HepG2 (cell line): ENCODE data around the gene WDR26. TPM values are rescaled to one million over a fixed set of nuclear protein-coding genes. Genes with fewer than 3 reads are reported as not detected.

Experiments
- ATAC-seq: fragments of 200-7000 bp; cut with Tn5 transposase; 3 replicates; pipeline ENCODE4 v1.9.1; 2020; ENCODE audit warnings: mild to moderate bottlenecking, moderate library complexity
- BruUV-seq: library from RNA; stranded (reverse); fragments of 400-500 nt; replicated peaks from 2 replicates; lab custom pipeline; 2021; lab: Mats Ljungman, UMichigan
- CTCF ChIA-PET: fragments of 300-600 bp; formaldehyde crosslinking; extraction: SDS; loops from one replicate; lab custom pipeline; 2021; ENCODE audit warnings: low total read pairs, inconsistent platforms, low intra/inter-chr PET ratio; lab: Yijun Ruan, JAX
- POLR2A ChIA-PET: fragments of 350-600 bp; sonication (Branson Sonifier 250); formaldehyde crosslinking; loops from one replicate; lab custom pipeline; 2020; ENCODE audit warnings: antibody characterized with exemption, inconsistent platforms; lab: Yijun Ruan, JAX
- DNase-seq: peaks from one replicate; pipeline ENCODE4 v3.0.0-alpha.2; 2015; ENCODE audit warnings: low spot score
- FAIRE-seq: peaks from 3 replicates; lab custom pipeline; 2011; peaks lifted over from hg19 to GRCh38; lab: Jason Lieb, UNC
- H2AFZ ChIP-seq: one replicate; pipeline ENCODE4 v1.6.1; 2011; ENCODE audit warnings: low read length, inconsistent platforms
- H3K27ac ChIP-seq: fragments of 300-600 bp; 3 replicates; pipeline ENCODE4 v1.8.0; 2011; ENCODE audit warnings: mixed run types, mild to moderate bottlenecking, mixed read lengths, low read length, inconsistent platforms; ENCODE audit not compliant: insufficient read depth; ENCODE audit errors: extremely low read length
- H3K27me3 ChIP-seq, 2 experiments: fragments of 200-600 bp in 1 of 2; 2 replicates in 1 of 2; 3 replicates in 1 of 2; pipeline versions ENCODE4 v1.6.0 to v1.8.0; 2011; ENCODE audit warnings: low read length in 2 of 2, mild to moderate bottlenecking in 2 of 2, moderate library complexity in 2 of 2, inconsistent platforms in 1 of 2; ENCODE audit not compliant: insufficient read depth in 2 of 2, control insufficient read depth in 1 of 2
- H3K36me3 ChIP-seq, 2 experiments: fragments of 200-600 bp in 1 of 2; replicated peaks in 1 of 2; 2 replicates in 1 of 2; 3 replicates in 1 of 2; pipeline versions ENCODE4 v1.5.1 to v1.8.0; 2011; ENCODE audit warnings: low read length in 2 of 2, inconsistent platforms in 1 of 2; ENCODE audit not compliant: insufficient read depth in 2 of 2, control insufficient read depth in 1 of 2
- H3K4me1 ChIP-seq: 2 replicates; pipeline ENCODE4 v1.5.1; 2012; ENCODE audit warnings: low read length, inconsistent platforms; ENCODE audit not compliant: insufficient read depth
- H3K4me2 ChIP-seq: 2 replicates; pipeline ENCODE4 v1.6.0; 2011; ENCODE audit warnings: low read depth, low read length, inconsistent platforms
- H3K4me3 ChIP-seq, 3 experiments: fragments of 200-600 bp in 1 of 3; sonication (generic), shearing (Covaris generic) in 1 of 3; replicated peaks in 1 of 3; 2 replicates each; pipeline ENCODE4 v1.5.1; 2011 to 2016; ENCODE audit warnings: low read length in 3 of 3, inconsistent platforms in 2 of 3, low read depth in 2 of 3, mild to moderate bottlenecking in 2 of 3, control low read depth in 1 of 3, mixed read lengths in 1 of 3; ENCODE audit not compliant: insufficient read depth in 1 of 3
- H3K79me2 ChIP-seq: one replicate; pipeline ENCODE4 v1.6.1; 2011; ENCODE audit warnings: low read length, inconsistent platforms; ENCODE audit not compliant: insufficient read depth
- H3K9ac ChIP-seq: 2 replicates; pipeline ENCODE4 v1.6.0; 2011; ENCODE audit warnings: mild to moderate bottlenecking, low read depth, low read length, inconsistent platforms; ENCODE audit not compliant: insufficient read depth
- H3K9me3 ChIP-seq: 2 replicates; pipeline ENCODE4 v1.5.1; 2012; ENCODE audit warnings: mild to moderate bottlenecking, low read length
- H4K20me1 ChIP-seq: 2 replicates; pipeline ENCODE4 v1.6.0; 2011; ENCODE audit warnings: inconsistent platforms, mild to moderate bottlenecking, low read length, moderate library complexity; ENCODE audit not compliant: insufficient read depth
- IRF2 ChIP-seq: IDR thresholded peaks from 2 replicates; pipeline ENCODE4 v1.6.1; 2018; ENCODE audit warnings: missing genetic modification reagents, missing compliant biosample characterization
- RBM22 ChIP-seq: fragments of 200-400 bp; formaldehyde crosslinking; optimal IDR thresholded peaks from 2 replicates; pipeline ENCODE3; 2017; ENCODE audit warnings: mild to moderate bottlenecking, low read length, moderate library complexity
- SOX6 ChIP-seq, 2 experiments: fragments of 450-650 bp in 1 of 2; sonication (generic) in 1 of 2; formaldehyde crosslinking in 1 of 2; IDR thresholded peaks; 2 replicates each; pipeline versions ENCODE4 v1.4.0 to v1.6.1; 2017 to 2020; ENCODE audit warnings: antibody characterized with exemption in 1 of 2, mild to moderate bottlenecking in 1 of 2, missing genetic modification reagents in 1 of 2
- ZNF12 ChIP-seq: sonication (generic); formaldehyde crosslinking; IDR thresholded peaks from 2 replicates; pipeline ENCODE4 v1.5.0; 2020; ENCODE audit warnings: missing genetic modification reagents
- ZNF34 ChIP-seq: sonication (generic); formaldehyde crosslinking; IDR thresholded peaks from 2 replicates; pipeline ENCODE4 v1.4.0; 2020; ENCODE audit warnings: mild to moderate bottlenecking, missing genetic modification reagents, borderline replicate concordance
- ZNF780A ChIP-seq: sonication (generic); formaldehyde crosslinking; IDR thresholded peaks from 2 replicates; pipeline ENCODE4 v1.8.0; 2022; ENCODE audit warnings: mild to moderate bottlenecking, missing genetic modification reagents, moderate library complexity
- ZNF83 ChIP-seq: sonication (generic); formaldehyde crosslinking; IDR thresholded peaks from 2 replicates; pipeline ENCODE4 v1.4.0; 2020; ENCODE audit warnings: missing genetic modification reagents, mild to moderate bottlenecking, borderline replicate concordance
- WGBS: methylation state at CpG from one replicate; pipeline ENCODE4 v1.1.6; 2017; ENCODE audit warnings: low lambda C conversion rate; 5-methylcytosine and 5-hydroxymethylcytosine counted together
- in situ Hi-C: cut with HindIII; loops from 2 replicates; pipeline ENCODE4 v1.10.0; 2017; ENCODE audit warnings: low pct_unique_long_range_greater_than_20kb; ENCODE audit not compliant: extremely low pct_ligation_motif_present
- intact Hi-C: fragments of 100-400 bp; cut with micrococcal nuclease; formaldehyde crosslinking; loops from one replicate; pipeline ENCODE4 v1.10.0; 2022; ENCODE audit not compliant: unreplicated experiment
- polyA plus RNA-seq, 8 experiments: library from polyadenylated mRNA; depleted of rRNA in 3 of 8; stranded (reverse) in 7 of 8; unstranded in 1 of 8; fragments of >200 nt; fragmentation: Illumina TruSeq in 4 of 8; extraction: Trizol in 4 of 8; gene quantifications; 2 replicates each; pipeline versions ENCODE4 v1.2.1 to v1.2.3, GENCODE V29; 2011 to 2016; ENCODE audit warnings: low read depth in 4 of 8, missing spikeins in 1 of 8, mixed read lengths in 1 of 8; ENCODE audit not compliant: insufficient read depth in 1 of 8
- total RNA-seq, 5 experiments: library from RNA; depleted of rRNA; stranded (reverse); fragments of >200 nt; fragmentation: Illumina TruSeq; extraction: Trizol; gene quantifications; 2 replicates each; pipeline ENCODE4 v1.2.3, GENCODE V29; 2016; ENCODE audit warnings: low read depth in 1 of 5
- TF ChIP-seq, protein P1 (sequence below): sonication (generic); formaldehyde crosslinking; IDR thresholded peaks from 2 replicates; pipeline ENCODE4 v1.4.0; 2020; ENCODE audit warnings: missing genetic modification reagents
- TF ChIP-seq, protein P2 (sequence below): IDR thresholded peaks from 2 replicates; pipeline ENCODE4 v1.6.1; 2016; ENCODE audit warnings: missing genetic modification reagents, missing compliant biosample characterization
- TF ChIP-seq, protein P3 (sequence below): IDR thresholded peaks from 2 replicates; pipeline ENCODE4 v1.6.1; 2016
- TF ChIP-seq, protein P4 (sequence below): sonication (generic); formaldehyde crosslinking; IDR thresholded peaks from 2 replicates; pipeline ENCODE4 v1.9.0; 2021; ENCODE audit warnings: missing genetic modification reagents, borderline replicate concordance
- TF ChIP-seq, protein P5 (sequence below): sonication (generic); formaldehyde crosslinking; IDR thresholded peaks from 2 replicates; pipeline ENCODE4 v1.4.0; 2020; ENCODE audit warnings: missing genetic modification reagents, borderline replicate concordance

WDR26 gene
- total and polyA plus RNA-seq, 2 of the 13 experiments (the other 11 are each of a cell fraction or from before 2014, with no cell fraction given): 13.2 to 23.7 TPM

DNA sequence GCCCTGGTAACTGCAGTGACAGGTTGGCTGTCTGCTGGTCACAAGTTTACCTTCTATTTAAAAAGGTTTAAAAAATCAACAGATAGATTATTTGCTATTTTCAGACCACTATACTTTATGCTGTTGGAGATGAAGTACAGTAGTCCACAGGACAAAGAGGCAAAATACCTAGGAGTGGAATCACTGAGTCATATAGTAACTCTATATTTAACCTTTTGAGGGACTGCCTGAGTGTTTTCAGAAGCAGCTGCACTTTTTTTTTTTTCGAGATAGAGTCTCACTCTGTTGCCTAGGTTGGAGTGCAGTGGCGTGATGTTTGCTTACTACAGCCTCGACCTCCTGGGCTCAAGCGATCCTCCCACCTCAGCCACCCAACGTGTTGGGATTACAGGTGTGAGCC is 66.2 kb downstream of the WDR26 start (continued):
- no peak for TF ChIP-seq SOX6 (IDR thresholded peaks at IDR 0.05)
- no peak for TF ChIP-seq SOX6 (CRISPR knock-in tag; IDR thresholded peaks at IDR 0.05)
- TF ChIP-seq, all 625 proteins: peak for 0

DNA sequence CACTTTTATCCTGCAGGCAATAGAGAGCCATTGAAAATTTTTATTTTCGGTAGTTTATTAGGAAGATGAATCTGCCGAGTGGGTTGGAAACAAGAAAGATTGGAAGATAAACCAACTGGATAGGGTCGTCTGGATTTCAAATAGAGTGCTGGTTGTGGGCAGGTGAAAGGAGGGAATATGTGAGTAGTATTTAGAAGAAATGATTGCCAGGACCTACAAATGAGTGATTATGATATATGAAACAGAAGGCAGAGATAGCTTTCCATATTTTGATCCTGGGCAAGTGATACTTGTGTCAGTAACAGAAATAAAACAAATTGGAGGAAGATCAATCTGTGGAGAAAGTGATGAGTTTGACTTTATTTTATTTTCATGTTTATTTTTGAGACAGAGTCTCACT is 75.4 kb downstream of the WDR26 start:
- no peak overlapping the region for H3K4me3 ChIP-seq
- no peak for TF ChIP-seq IRF2 (CRISPR knock-in tag)
- TF ChIP-seq ZNF83 (CRISPR knock-in tag): no peak
- TF ChIP-seq, protein P1, sequence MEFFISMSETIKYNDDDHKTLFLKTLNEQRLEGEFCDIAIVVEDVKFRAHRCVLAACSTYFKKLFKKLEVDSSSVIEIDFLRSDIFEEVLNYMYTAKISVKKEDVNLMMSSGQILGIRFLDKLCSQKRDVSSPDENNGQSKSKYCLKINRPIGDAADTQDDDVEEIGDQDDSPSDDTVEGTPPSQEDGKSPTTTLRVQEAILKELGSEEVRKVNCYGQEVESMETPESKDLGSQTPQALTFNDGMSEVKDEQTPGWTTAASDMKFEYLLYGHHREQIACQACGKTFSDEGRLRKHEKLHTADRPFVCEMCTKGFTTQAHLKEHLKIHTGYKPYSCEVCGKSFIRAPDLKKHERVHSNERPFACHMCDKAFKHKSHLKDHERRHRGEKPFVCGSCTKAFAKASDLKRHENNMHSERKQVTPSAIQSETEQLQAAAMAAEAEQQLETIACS (CRISPR knock-in tag): no peak
- no peak for TF ChIP-seq ZNF12 (CRISPR knock-in tag)
- TF ChIP-seq, protein P2, sequence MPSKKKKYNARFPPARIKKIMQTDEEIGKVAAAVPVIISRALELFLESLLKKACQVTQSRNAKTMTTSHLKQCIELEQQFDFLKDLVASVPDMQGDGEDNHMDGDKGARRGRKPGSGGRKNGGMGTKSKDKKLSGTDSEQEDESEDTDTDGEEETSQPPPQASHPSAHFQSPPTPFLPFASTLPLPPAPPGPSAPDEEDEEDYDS (CRISPR knock-in tag): no peak
- no peak for TF ChIP-seq ZNF780A
- TF ChIP-seq RBM22: no peak
- TF ChIP-seq, protein P3, sequence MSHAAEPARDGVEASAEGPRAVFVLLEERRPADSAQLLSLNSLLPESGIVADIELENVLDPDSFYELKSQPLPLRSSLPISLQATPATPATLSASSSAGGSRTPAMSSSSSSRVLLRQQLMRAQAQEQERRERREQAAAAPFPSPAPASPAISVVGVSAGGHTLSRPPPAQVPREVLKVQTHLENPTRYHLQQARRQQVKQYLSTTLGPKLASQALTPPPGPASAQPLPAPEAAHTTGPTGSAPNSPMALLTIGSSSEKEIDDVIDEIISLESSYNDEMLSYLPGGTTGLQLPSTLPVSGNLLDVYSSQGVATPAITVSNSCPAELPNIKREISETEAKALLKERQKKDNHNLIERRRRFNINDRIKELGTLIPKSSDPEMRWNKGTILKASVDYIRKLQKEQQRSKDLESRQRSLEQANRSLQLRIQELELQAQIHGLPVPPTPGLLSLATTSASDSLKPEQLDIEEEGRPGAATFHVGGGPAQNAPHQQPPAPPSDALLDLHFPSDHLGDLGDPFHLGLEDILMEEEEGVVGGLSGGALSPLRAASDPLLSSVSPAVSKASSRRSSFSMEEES (CRISPR knock-in tag): no peak
- TF ChIP-seq, protein P4, sequence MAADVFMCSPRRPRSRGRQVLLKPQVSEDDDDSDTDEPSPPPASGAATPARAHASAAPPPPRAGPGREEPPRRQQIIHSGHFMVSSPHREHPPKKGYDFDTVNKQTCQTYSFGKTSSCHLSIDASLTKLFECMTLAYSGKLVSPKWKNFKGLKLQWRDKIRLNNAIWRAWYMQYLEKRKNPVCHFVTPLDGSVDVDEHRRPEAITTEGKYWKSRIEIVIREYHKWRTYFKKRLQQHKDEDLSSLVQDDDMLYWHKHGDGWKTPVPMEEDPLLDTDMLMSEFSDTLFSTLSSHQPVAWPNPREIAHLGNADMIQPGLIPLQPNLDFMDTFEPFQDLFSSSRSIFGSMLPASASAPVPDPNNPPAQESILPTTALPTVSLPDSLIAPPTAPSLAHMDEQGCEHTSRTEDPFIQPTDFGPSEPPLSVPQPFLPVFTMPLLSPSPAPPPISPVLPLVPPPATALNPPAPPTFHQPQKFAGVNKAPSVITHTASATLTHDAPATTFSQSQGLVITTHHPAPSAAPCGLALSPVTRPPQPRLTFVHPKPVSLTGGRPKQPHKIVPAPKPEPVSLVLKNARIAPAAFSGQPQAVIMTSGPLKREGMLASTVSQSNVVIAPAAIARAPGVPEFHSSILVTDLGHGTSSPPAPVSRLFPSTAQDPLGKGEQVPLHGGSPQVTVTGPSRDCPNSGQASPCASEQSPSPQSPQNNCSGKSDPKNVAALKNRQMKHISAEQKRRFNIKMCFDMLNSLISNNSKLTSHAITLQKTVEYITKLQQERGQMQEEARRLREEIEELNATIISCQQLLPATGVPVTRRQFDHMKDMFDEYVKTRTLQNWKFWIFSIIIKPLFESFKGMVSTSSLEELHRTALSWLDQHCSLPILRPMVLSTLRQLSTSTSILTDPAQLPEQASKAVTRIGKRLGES: no peak
- no peak for TF ChIP-seq ZNF34 (CRISPR knock-in tag)
- TF ChIP-seq, protein P5, sequence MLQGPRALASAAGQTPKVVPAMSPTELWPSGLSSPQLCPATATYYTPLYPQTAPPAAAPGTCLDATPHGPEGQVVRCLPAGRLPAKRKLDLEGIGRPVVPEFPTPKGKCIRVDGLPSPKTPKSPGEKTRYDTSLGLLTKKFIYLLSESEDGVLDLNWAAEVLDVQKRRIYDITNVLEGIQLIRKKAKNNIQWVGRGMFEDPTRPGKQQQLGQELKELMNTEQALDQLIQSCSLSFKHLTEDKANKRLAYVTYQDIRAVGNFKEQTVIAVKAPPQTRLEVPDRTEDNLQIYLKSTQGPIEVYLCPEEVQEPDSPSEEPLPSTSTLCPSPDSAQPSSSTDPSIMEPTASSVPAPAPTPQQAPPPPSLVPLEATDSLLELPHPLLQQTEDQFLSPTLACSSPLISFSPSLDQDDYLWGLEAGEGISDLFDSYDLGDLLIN (CRISPR knock-in tag): no peak
- FAIRE-seq: no peak
- POLR2A ChIA-PET: no interaction called here
- 88% methylated on average over 3 of the region's 3 CpGs for WGBS
- CTCF ChIA-PET: no interaction called here
- no peak overlapping the region for H3K27ac ChIP-seq
- DNase-seq: no peak
- H3K36me3 ChIP-seq: peaks cover under 1 to 6% of the 10 kb centered on the region in 2 experiments; a peak in 1 of 5 replicates
- peaks cover 35% of the 10 kb centered on the region for H3K79me2 ChIP-seq
- H4K20me1 ChIP-seq: 0 out of 2 replicates have a peak, but pooled peaks cover 2% of the 10 kb centered on the region
- H2AFZ ChIP-seq: no peak overlapping the region
- no peak for ATAC-seq
- H3K4me2 ChIP-seq: peak overlapping the region; percentile 88
- intact Hi-C loops: loop anchor here (5.0 kb wide), 1 partner anchor 98 kb away; no protein-coding TSS in a partner anchor
- H3K4me1 ChIP-seq: peaks cover 41% of the 10 kb centered on the region
- in situ Hi-C loops: no loop called here
- H3K9ac ChIP-seq: no peak overlapping the region
- no peaks in the 10 kb centered on the region; a peak in 1 of 5 replicates for H3K27me3 ChIP-seq
- no TSS peak for BruUV-seq
- no peaks in the 10 kb centered on the region for H3K9me3 ChIP-seq
